ENCODE results near the gene SPSB1.
A peak's percentile ranks its signal among the peaks of the same experiment; 100 is the strongest.

Gene SPSB1

DNA sequence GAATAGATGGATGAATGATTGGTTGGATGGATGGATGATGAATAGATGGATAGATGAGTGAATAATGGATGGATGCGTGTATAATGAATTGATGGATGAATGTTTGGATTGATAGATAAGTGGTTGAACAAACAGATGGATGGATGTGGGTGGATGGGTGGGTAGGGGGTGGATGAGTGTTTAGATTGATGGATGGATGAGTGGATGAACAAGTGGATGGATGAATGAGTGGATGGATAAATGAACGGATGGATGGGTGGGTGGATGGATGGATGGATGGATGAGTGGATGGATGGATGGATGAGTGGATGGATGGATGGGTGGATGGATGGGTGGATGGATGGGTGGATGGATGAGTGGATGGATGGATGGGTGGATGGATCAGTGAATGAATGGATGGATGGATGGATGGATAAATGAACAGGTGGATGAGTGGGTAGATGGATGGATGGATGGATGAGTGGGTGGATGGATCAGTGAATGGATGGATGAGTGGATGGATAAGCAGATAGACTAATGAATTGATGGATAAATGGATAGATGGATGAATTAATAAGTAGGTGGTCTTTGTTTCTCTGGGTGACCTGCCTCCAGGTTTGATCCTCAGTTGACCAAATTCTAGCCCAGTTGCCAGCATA, 64.3 kb downstream of the SPSB1 start:
- DNase-seq (ENCODE audit: low read depth), result no peak
- no peak overlapping the region for H3K4me3 ChIP-seq (ENCODE audit: low read depth, low read length)
- TF ChIP-seq, protein P1, sequence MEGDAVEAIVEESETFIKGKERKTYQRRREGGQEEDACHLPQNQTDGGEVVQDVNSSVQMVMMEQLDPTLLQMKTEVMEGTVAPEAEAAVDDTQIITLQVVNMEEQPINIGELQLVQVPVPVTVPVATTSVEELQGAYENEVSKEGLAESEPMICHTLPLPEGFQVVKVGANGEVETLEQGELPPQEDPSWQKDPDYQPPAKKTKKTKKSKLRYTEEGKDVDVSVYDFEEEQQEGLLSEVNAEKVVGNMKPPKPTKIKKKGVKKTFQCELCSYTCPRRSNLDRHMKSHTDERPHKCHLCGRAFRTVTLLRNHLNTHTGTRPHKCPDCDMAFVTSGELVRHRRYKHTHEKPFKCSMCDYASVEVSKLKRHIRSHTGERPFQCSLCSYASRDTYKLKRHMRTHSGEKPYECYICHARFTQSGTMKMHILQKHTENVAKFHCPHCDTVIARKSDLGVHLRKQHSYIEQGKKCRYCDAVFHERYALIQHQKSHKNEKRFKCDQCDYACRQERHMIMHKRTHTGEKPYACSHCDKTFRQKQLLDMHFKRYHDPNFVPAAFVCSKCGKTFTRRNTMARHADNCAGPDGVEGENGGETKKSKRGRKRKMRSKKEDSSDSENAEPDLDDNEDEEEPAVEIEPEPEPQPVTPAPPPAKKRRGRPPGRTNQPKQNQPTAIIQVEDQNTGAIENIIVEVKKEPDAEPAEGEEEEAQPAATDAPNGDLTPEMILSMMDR (conservative IDR thresholded peaks at IDR 0.05; ENCODE audit: low read depth, low read length), result no peak

DNA sequence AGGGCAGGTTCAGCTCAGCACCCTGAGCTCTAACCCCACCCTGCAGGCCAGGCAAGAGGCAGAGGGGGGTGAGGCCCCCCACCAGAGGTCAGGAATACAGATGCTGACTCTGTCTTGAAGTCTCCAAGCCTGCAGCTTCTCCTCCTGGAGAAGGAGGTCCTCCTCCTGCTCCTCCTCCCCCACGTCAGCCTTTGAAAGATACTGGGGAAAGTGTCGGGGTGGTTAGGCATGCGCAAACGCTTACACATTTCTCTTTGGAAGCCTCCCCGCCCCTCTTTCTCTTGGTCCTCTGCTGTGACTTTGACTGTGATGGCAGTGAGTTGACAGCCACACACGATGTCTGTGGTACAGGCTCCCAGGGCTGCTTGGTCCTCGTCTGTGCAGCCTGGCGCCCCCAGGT, 65.3 kb downstream of the SPSB1 start:
- no peak for DNase-seq (ENCODE audit: low read depth)
- TF ChIP-seq, protein P1 (conservative IDR thresholded peaks at IDR 0.05; ENCODE audit: low read depth, low read length), result no peak
- H3K4me3 ChIP-seq (ENCODE audit: low read depth, low read length), result no peak overlapping the region

DNA sequence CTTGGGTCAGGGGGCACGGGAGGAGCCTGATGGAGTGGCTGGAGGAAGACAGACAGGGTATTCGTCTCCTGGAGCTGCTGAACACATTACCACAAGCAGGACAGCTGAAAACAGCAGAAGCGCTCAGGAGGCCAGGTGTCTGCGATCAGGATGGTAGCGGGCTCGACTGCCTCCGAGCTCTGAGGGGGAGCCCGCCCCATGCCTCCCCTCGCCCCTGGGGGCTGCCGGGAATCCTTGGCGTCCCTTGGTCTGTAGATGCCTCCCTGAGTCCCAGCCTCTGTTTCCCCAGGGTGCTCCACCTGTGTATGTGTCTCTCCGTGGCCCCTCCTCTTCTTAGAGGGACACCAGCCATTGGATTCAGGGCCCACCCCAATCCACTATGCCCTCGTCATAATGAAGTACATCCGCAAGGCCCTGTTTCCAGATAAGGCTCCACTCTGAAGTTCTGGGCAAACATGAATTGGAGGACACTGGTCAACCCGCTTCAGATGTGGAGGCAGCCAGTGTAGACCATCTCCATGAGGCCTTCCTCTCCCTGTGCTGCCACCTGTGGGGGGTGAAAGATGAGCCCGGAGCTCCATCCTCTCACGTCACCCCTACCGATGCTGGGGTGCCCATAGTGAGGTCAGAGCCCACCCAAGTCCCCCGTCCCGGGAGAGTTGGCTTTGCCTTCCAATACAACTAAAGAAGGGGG, 67.8 kb downstream of the SPSB1 start:
- TF ChIP-seq, protein P1 (conservative IDR thresholded peaks at IDR 0.05; ENCODE audit: low read depth, low read length), result no peak
- DNase-seq (ENCODE audit: low read depth), result no peak
- H3K4me3 ChIP-seq (ENCODE audit: low read depth, low read length), result no peak overlapping the region

DNA sequence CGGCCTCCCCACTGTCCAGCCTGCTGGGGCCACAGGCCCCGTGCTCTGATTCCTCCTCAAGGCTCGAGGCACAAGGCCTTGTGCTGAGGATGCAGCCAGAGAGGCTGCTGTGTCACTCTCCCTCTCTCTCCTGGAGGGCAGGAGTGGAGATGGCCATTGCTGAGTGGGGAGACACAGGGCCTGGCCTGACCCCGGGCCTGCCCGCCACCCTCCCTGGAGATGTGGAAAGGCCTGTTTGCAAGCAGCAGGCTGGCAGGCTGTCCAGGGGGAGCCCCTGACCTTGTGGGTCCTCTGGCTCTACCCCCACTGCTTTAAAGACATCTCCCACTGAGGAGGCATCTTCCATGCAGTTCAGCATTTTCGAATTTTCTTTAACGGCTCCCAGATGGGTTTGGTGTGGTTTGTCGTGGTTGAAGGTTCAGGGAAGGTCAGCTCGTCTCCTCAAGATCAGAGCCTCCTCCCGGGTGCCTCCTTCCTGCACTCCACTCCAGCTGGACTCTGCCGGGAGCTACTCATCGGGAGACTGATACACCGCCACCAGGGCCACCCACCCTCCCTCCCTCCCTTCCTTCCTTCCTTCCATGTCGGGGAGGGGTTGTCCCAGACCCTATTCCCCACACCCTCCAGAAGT, 69.1 kb downstream of the SPSB1 start:
- no peak overlapping the region for H3K4me3 ChIP-seq (ENCODE audit: low read depth, low read length)
- DNase-seq (ENCODE audit: low read depth), result peak; percentile 37
- TF ChIP-seq, protein P1 (conservative IDR thresholded peaks at IDR 0.05; ENCODE audit: low read depth, low read length), result no peak

DNA sequence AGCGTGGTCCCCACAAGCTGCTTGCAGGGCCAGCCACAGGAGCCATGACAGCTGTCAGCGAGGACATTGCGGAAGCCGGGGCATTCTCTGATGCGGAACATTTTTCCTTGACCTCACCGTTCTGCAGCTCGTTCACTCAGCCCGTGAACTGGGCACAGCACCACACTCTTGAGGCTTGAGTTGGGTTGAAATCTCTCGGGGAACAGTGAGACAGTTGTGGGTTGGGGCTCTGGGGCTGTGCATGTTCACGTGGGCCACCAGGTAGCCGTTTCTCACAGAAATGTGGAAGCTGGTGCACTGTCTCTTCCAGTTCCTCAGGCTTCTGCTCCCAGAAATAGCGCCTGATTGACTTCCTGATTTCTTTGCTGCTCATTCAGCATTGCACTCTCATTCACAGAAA, 69.8 kb downstream of the SPSB1 start:
- H3K4me3 ChIP-seq (ENCODE audit: low read depth, low read length), result no peak overlapping the region

DNA sequence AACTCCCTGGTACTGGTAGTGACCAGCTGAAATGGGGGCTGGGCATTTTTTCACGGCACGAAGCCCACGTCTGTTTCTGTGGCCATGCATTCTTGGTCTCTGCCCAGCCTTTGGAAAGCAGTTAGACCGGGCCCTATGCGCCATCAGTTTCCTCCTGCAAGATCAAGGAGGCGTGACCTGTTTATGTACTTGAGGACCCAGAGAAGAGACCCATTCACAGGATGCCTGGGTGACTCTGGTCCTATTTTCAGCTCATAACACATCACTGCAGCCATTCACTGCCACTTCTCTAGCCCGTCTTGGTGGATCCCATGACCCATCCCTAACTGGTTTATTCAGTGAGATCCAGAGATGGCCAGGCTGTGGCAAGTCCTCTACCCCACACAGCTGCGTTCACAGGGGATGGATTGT, 70.4 kb downstream of the SPSB1 start:
- DNase-seq (ENCODE audit: low read depth), result no peak
- no peak overlapping the region for H3K4me3 ChIP-seq (ENCODE audit: low read depth, low read length)
- TF ChIP-seq, protein P1 (conservative IDR thresholded peaks at IDR 0.05; ENCODE audit: low read depth, low read length), result no peak

More for the DNA sequence above, 69.8 kb downstream of the SPSB1 start:
- DNase-seq (ENCODE audit: low read depth), result no peak
- TF ChIP-seq, protein P1 (conservative IDR thresholded peaks at IDR 0.05; ENCODE audit: low read depth, low read length), result no peak
